H4 (cell line): ENCODE results near the gene EME2. TPM values are rescaled to one million over a fixed set of nuclear protein-coding genes. Genes with fewer than 3 reads are reported as not detected.

Source experiments
- DNase-seq: peaks from one replicate; pipeline ENCODE4 v3.0.0-alpha.2; 2015; ENCODE audit warnings: low spot score
- total RNA-seq: library from RNA; depleted of rRNA; stranded (reverse); fragments of >200 nt; shearing (Covaris generic); gene quantifications from 2 replicates; pipeline ENCODE4 v1.2.3, GENCODE V29; 2014; rRNA removed

Gene EME2
- total RNA-seq, 1 experiment from 2014 or later, result 1.2 TPM

DNA sequence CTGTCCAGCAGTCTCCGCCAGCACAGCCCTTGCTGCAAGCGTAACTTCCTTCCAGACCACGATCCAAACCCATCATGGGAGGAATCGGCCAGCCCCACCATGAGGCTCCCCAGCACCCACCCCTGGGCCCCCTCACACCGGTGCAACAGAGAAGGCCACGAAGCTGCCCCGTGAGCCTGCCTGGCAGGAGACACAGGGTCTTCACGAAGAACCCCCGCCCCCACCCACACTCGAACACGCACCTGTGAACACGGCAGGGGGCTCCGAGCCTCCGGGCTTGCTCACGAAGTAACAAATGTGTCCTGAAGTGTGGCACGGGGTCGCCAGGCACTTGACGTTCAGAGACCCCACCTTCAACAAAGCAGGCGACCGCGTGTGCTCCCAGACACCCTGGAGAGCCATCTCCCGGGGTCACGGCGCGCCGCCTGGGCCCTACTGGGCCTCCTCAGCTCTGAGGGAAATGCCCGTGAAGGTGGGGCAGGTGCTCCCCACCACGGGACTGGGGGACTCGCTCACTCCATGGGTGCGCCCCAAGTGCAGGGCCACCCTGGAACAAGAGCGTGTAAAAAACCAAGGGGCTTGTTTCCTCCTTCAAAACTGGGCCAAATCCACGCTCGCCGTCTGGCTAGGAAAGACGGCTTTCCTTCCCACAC lies 46.4 kb downstream of the EME2 start:
- DNase-seq, result no peak

DNA sequence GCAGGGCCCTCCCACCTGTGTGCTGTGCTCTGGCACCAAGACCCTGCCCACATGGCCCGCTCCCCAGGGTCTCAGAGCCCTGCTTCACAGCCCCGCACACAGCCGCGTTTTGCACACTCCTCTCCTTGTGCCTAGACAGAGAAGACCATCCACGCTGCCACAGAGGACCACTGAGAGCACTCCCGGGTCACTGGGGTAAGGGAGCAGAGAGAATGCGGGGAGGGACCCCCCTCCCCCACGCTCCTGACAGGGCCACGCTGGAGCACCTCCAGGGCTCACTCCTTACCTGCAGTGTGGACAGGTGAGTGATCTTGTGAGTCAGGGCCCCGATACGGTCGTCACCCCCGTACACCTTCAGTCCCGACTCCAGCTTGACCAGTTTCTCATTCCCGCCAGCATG lies 47.0 kb downstream of the EME2 start:
- DNase-seq, result no peak

DNA sequence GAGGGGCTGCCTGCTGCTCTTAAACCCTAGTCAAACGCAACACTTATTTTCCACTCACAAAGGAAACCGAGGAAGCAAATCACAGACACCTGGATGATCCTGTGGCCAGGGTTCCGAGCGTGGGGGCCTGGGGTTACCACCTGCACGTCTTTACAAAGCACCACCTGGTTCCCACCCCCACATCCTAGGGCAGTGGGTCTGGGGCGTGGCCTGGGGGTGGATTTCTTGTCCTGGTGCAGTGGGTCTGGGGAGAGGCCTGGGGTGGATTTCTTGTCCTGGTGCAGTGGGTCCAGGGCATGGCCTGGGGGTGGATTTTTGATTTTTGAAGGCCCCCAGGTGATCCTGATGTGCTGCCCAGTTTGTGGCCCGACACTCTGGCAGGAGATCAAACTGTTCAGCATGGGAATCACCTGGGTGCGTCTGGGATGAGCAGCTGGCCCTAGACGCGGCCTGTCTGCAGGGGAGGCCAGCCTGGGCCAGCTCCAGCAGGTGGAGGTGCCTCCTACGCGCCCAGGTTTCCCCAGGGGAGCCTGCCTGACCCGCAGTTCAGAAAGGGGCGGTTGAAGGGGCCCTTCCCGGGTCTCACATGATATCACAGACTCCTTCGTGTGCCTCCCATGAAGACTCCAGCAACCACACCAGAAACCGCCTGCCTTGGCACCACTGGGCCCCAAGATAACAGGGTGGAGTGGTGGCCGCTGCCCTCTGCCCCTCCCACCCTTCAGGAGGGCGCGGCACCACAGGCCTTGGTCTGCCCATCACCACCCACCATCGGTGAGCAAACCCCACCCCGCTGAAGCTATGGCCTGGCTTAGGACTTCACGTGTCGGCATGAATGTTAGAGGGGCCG lies 47.7 kb downstream of the EME2 start:
- no peak for DNase-seq

DNA sequence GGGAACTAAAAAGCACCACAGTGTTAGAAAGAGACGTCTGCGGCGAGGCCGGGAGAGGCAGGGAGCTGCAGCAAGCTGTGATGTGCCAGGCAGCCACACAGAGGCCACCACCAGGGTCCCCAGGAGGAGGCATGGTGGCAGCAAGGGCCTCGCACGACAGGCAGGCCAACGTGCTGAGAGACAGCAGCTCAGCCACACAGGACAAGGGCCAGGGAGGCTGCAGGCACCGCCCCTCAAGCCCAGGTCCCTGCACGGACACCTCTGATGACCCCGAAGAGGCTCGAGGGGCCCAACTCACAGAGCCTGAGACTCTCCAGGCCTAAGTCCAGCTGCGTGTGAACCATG lies 48.3 kb downstream of the EME2 start:
- DNase-seq, result no peak

DNA sequence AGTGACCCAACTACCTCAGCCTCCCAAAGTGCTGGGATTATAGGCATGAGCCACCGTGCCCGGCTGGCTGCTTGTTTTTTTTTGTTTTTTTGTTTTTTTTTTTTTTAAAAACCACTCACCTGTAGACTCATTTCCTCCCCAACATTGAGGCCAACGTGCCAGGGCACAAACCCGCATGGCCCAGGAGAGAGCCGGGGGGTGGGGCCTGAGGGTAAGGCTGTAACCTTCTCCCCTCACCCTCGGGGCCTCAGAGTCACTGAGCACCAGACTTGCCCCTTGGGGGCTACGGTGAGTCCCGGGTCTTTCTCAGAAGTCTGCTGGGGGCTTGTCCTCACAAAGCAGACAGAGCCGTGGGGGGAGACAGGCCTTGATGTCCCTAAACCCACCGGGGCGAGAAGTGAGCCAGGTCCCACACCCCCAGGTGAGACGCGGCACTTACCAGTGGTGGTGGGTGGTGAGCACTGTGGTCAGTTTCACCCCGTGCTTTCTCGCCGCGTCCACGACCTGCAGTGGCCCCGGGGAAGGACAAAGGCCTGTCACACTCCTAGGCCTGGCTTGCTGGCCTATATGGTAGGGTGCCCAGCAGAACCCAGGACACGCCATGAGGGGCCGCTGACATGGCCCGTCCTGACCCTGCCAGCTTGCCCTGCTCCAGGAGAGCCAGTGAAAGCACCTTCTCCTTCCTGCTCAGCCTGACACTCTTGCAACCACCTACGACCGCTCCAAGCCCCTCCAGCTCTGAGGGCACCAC lies 49.4 kb downstream of the EME2 start:
- no peak for DNase-seq

DNA sequence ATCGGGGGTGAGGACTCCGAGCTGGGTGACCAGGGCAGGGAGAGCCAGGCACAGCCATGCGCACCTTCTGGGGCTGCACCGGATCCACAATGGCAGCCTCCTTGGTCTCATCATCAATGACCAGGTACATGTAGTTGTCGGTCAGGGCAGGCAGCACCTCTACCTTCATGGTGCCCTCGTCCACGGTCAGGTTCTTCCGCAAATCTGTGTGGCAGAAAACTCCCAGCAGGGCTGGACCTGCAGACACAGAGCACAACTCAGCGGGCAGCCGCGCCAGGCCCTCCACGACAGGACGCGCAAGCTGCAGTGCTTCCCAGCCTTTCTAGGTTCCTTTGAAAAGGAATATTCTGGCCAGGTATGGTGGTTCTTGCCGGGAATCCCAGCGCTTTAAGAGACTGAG lies 50.2 kb downstream of the EME2 start:
- DNase-seq, result no peak

DNA sequence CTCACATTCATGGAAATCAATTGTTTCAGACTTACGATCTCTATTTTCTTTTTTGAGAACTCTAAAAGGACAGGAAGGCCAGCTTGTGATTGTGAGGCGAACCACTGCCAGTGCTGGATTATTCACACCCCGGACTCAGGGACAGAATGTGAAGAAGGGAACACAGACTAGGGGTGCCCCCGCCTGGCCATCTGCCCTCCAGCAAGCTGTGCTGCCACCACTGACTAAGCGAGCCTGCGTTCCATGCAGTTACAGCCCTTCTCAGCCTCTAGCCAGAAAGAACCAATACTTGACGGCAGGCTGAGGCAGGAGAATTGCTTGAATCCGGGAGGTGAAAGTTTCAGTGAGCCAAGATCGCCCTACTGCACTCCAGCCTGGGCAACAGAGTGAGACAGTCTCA lies 51.2 kb downstream of the EME2 start:
- no peak for DNase-seq

DNA sequence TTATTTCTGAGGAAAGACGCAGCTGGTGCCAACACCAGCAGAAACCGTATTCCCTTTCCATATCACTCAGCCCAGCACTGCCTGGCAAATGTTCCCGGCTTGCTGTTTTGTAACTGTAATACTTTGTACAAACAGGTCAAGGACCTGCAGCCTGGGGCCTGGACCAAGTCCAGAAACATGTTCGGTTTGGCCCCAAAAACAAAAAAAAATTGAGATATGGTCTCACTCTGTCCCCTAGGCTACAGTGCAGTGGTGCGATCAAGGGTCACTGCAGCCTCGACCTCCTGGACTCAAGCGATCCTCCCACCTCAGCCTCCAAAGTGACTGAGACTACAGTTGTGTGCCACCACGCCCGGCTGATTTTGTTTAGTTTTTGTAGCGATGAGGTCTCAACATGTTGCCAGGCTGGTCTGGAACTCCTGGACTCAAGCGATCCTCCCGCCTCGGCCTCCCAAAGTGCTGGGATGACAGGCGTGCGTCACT lies 52.8 kb downstream of the EME2 start:
- DNase-seq, result no peak

Other genes starting within 250 kb of the EME2 start
- not detected in 2 replicates for gene TMEM204, start 239.1 kb upstream of the EME2 start, total RNA-seq
- 8.4 and 12.2 TPM in 2 replicates for gene IFT140, start 160.7 kb upstream of the EME2 start, total RNA-seq
- gene CRAMP1, start 160.4 kb upstream of the EME2 start, total RNA-seq, result 2.4 and 3.1 TPM in 2 replicates
- 54.4 and 71.2 TPM in 2 replicates for gene JPT2, start 94.5 kb upstream of the EME2 start, total RNA-seq
- gene MAPK8IP3, start 66.6 kb upstream of the EME2 start, total RNA-seq, result 2.6 and 4.4 TPM in 2 replicates
- 0.50 TPM in 1 of 2 replicates, not detected in the other for gene NME3, start 1.3 kb upstream of the EME2 start, total RNA-seq
- 114 and 125 TPM in 2 replicates for gene MRPS34, start 324 bp downstream of the EME2 start, total RNA-seq
- gene SPSB3, start 9.8 kb downstream of the EME2 start, total RNA-seq, result 20.1 and 23.9 TPM in 2 replicates
- gene NUBP2, start 10.2 kb downstream of the EME2 start, total RNA-seq, result 38.9 and 112 TPM in 2 replicates
- not detected in 2 replicates for gene IGFALS, start 20.9 kb downstream of the EME2 start, total RNA-seq
- gene HAGH, start 54.0 kb downstream of the EME2 start, total RNA-seq, result 18.4 and 31.3 TPM in 2 replicates
- 23.8 and 27.6 TPM in 2 replicates for gene FAHD1, start 54.4 kb downstream of the EME2 start, total RNA-seq
- gene MEIOB, start 99.4 kb downstream of the EME2 start, total RNA-seq, result 2.8 and 9.0 TPM in 2 replicates
- gene HS3ST6, start 145.6 kb downstream of the EME2 start, total RNA-seq, result not detected in 2 replicates
- 25.3 and 32.7 TPM in 2 replicates for gene MSRB1, start 170.4 kb downstream of the EME2 start, total RNA-seq
- not detected in 2 replicates for gene RPL3L, start 181.9 kb downstream of the EME2 start, total RNA-seq
- 360 and 447 TPM in 2 replicates for gene NDUFB10, start 186.7 kb downstream of the EME2 start, total RNA-seq
- 2,920 and 3,088 TPM in 2 replicates for gene RPS2, start 192.0 kb downstream of the EME2 start, total RNA-seq
- gene RNF151, start 194.0 kb downstream of the EME2 start, total RNA-seq, result not detected in 2 replicates
- 50.8 and 55.9 TPM in 2 replicates for gene TBL3, start 199.2 kb downstream of the EME2 start, total RNA-seq
- not detected in 2 replicates for gene NOXO1, start 208.7 kb downstream of the EME2 start, total RNA-seq
- 13.4 and 15.1 TPM in 2 replicates for gene GFER, start 211.4 kb downstream of the EME2 start, total RNA-seq
- 3.4 and 7.7 TPM in 2 replicates for gene SYNGR3, start 217.2 kb downstream of the EME2 start, total RNA-seq
- 5.5 and 10.4 TPM in 2 replicates for gene ZNF598, start 237.0 kb downstream of the EME2 start, total RNA-seq
- gene NPW, start 247.0 kb downstream of the EME2 start, total RNA-seq, result 2.7 TPM in 1 of 2 replicates, not detected in the other